Fibroblast of pulmonary artery (primary cell): ENCODE data around the gene EFNB3.

Source experiments
- DNase-seq: peaks from one replicate; pipeline ENCODE4 v3.0.0-alpha.2; 2010; ENCODE audit warnings: low read depth
- H3K4me3 ChIP-seq: replicated peaks from 2 replicates; pipeline ENCODE4 v1.5.1; 2011; ENCODE audit warnings: low read depth, mild to moderate bottlenecking, control low read depth, low read length, moderate library complexity
- CTCF ChIP-seq: IDR thresholded peaks from 2 replicates; pipeline ENCODE4 v1.5.1; 2011; ENCODE audit warnings: mild to moderate bottlenecking, control low read depth, low read length, inconsistent platforms; ENCODE audit errors: missing control alignments

The EFNB3 gene

GRCh38 chr17:7707858-7708750 lies 3.1 kb downstream of the EFNB3 start:
- DNase-seq, result no peak
- no peak for TF ChIP-seq CTCF
- H3K4me3 ChIP-seq, result no peak overlapping the region

GRCh38 chr17:7709031-7709430 lies 4.0 kb downstream of the EFNB3 start:
- TF ChIP-seq CTCF, result no peak
- no peak for DNase-seq
- H3K4me3 ChIP-seq, result no peak overlapping the region

GRCh38 chr17:7710301-7710700 lies 5.3 kb downstream of the EFNB3 start:
- TF ChIP-seq CTCF, result no peak
- H3K4me3 ChIP-seq, result no peak overlapping the region
- no peak for DNase-seq

- no peak overlapping the region for H3K4me3 ChIP-seq
- no peak for DNase-seq
- TF ChIP-seq CTCF, result no peak
Observed at GRCh38 chr17:7711051-7711755, 6.2 kb downstream of the EFNB3 start.

- no peak for TF ChIP-seq CTCF
- no peak for DNase-seq
- no peak overlapping the region for H3K4me3 ChIP-seq
Observed at GRCh38 chr17:7712111-7712771, 7.2 kb downstream of the EFNB3 start.

GRCh38 chr17:7713782-7714181 lies 8.8 kb downstream of the EFNB3 start:
- TF ChIP-seq CTCF, result no peak
- H3K4me3 ChIP-seq, result no peak overlapping the region
- DNase-seq, result no peak
